Measurements from ENCODE around the gene FCF1.

The FCF1 gene

DNA sequence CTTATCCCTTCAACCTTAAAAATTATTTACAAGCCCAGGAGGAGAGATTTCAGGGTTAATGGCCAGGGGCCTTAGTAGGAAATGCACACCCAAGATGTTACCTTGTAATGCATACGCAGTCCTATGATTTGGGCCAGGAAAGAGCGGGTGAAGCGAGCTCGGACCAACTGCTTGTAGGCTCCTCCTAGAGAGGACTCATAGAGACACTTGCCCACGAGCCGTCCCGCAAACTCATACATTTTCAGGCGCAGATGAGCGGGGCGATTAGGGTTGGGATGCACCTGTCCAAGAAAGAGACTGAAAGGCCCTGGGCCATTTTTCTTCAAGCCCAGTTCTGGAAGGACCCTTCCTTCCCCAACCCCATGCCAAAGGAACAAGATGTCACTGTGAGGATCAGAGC lies 43.1 kb upstream of the FCF1 start:
- Histone ChIP-seq H3K4me3 (no peak overlapping the region), H3K27ac (peak overlapping the region; percentile 68 to 73), H3K36me3 (peaks cover 40 to 73% (median 60%) of the 10 kb centered on the region in 3 donors), H3K4me1 (peaks cover 0 to 40% (median 8%) of the 10 kb centered on the region in 4 donors), H3K27me3 (no peaks in the 10 kb centered on the region), H3K9me3 (no peaks in the 10 kb centered on the region)
- TF ChIP-seq, protein P1, sequence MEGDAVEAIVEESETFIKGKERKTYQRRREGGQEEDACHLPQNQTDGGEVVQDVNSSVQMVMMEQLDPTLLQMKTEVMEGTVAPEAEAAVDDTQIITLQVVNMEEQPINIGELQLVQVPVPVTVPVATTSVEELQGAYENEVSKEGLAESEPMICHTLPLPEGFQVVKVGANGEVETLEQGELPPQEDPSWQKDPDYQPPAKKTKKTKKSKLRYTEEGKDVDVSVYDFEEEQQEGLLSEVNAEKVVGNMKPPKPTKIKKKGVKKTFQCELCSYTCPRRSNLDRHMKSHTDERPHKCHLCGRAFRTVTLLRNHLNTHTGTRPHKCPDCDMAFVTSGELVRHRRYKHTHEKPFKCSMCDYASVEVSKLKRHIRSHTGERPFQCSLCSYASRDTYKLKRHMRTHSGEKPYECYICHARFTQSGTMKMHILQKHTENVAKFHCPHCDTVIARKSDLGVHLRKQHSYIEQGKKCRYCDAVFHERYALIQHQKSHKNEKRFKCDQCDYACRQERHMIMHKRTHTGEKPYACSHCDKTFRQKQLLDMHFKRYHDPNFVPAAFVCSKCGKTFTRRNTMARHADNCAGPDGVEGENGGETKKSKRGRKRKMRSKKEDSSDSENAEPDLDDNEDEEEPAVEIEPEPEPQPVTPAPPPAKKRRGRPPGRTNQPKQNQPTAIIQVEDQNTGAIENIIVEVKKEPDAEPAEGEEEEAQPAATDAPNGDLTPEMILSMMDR (IDR thresholded peaks at IDR 0.05): no peak
- intact Hi-C loops (cut with DNase I; ENCODE audit: low total_unique reads): no loop called here
- DNase-seq: no peak

DNA sequence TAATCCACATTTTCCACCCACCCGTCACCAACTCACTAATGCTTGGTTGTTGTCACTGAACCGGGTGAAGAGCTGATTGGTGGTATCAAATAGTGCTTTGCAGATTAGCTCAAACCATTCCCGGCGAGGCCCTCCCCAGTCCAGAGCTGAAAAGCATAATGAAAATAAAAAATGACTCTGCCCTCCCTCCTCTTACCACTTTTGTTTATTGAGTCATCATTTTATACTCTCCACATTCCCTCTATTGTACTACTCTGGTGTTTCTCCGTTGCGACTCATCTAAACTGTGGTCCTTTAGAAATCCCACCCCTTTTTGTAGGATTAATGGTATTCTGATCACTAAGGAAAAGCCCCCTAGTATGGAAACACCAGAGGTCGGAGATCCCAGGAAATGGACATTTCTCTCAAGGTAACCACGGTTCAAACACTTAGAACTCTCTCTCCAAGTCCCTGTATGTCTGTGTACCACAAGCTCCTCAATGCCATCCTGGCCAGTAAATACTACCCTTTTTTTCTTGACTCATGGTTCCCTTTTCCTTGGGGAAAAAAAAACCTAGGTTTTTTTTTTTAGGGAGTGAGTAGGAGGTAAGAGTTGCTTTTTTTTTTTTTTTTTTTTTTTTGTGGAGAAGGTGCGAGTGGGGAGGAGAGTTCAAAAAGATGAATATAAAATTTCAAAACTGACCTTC lies 42.1 kb upstream of the FCF1 start:
- no peak for DNase-seq
- Histone ChIP-seq H3K4me1 (peaks cover 0 to 30% (median 5%) of the 10 kb centered on the region in 4 donors), H3K4me3 (no peak overlapping the region), H3K27me3 (no peaks in the 10 kb centered on the region), H3K27ac (peak overlapping the region; percentile 68 to 73), H3K9me3 (no peaks in the 10 kb centered on the region), H3K36me3 (peaks cover 45 to 80% (median 71%) of the 10 kb centered on the region in 3 donors)
- intact Hi-C loops (cut with DNase I; ENCODE audit: low total_unique reads): no loop called here
- TF ChIP-seq, protein P1 (IDR thresholded peaks at IDR 0.05): no peak

DNA sequence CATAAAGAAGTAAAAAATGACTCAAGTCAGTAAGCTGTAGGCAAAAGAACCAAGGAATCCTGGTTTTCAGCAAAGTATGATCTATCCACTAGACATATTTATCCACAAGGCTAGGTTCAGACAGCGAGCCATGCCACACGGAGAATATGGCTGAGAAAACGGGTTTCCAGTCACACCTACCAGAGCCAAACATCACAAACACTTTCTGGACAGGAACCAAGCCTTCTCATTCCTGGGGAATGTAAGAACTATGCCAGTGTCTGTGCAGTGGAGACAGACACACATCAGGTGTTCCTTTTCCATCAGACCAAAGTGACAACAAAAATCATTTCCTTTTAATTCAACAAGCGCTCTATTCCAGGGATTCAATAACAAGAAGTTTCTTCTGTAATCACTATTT lies 41.2 kb upstream of the FCF1 start:
- TF ChIP-seq, protein P1 (IDR thresholded peaks at IDR 0.05): no peak
- Histone ChIP-seq H3K27me3 (no peaks in the 10 kb centered on the region), H3K4me3 (no peak overlapping the region), H3K4me1 (peaks cover 0 to 28% (median 5%) of the 10 kb centered on the region in 4 donors), H3K27ac (peak overlapping the region; percentile 68 to 73), H3K36me3 (peaks cover 45 to 79% (median 73%) of the 10 kb centered on the region in 3 donors), H3K9me3 (no peaks in the 10 kb centered on the region)
- intact Hi-C loops (cut with DNase I; ENCODE audit: low total_unique reads): no loop called here
- no peak for DNase-seq

DNA sequence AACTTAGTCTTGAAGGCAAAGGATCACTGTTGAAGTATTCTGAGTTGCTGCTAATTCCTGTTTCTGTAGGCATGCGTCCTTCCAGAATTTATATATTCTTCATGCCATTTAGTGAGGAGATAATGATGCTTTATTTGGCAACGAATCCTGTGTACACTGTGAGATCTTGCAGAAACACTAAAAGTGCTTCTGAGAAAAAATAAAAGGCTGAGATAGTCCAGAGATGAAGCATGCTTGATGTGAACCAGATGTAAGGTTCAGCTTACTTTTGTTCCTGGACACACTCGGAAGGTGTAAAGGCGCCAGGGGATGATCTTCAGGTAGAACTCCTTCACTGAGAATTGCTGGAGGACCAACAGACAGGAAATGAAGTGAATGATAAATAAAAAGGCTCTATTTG lies 39.2 kb upstream of the FCF1 start:
- peaks cover 0 to 28% (median 5%) of the 10 kb centered on the region in 4 donors for H3K4me1 ChIP-seq
- TF ChIP-seq, protein P1 (IDR thresholded peaks at IDR 0.05): no peak
- no peaks in the 10 kb centered on the region for H3K9me3 ChIP-seq
- intact Hi-C loops (cut with DNase I; ENCODE audit: low total_unique reads): no loop called here
- no peak for DNase-seq
- peaks cover 27 to 61% (median 55%) of the 10 kb centered on the region in 3 donors for H3K36me3 ChIP-seq
- H3K27me3 ChIP-seq: no peaks in the 10 kb centered on the region
- H3K27ac ChIP-seq: peak overlapping the region; percentile 17 to 73
- no peak overlapping the region for H3K4me3 ChIP-seq

DNA sequence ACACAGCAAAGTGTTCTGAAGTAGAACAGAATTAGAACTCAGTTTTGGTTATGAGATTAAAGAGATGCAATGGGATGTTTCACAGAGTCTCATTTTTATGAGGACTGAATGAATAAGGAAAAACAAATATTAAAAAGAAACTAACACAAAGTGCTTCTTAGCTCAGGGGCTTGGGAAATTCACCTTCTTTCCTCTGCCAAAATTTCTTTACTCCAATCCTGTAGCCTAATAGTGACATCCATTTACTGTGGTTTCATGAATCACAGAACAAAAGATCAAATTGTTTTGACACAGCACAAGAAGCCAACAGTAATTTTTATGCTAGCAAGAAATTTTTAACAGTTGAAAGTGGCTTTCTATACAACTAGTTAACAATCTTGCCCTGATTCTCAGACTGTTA lies 37.7 kb upstream of the FCF1 start:
- peaks cover 13 to 55% (median 46%) of the 10 kb centered on the region in 3 donors for H3K36me3 ChIP-seq
- no peak for DNase-seq
- no peaks in the 10 kb centered on the region for H3K9me3 ChIP-seq
- intact Hi-C loops (cut with DNase I; ENCODE audit: low total_unique reads): no loop called here
- H3K4me3 ChIP-seq: no peak overlapping the region
- peak overlapping the region; percentile 17 to 73 for H3K27ac ChIP-seq
- no peaks in the 10 kb centered on the region for H3K27me3 ChIP-seq
- TF ChIP-seq, protein P1 (IDR thresholded peaks at IDR 0.05): no peak
- peaks cover 0 to 23% (median 5%) of the 10 kb centered on the region in 4 donors for H3K4me1 ChIP-seq

Measured in tibial artery (tissue), 4 donors.